GM18858 (cell line): ENCODE results near the gene DLG2.
"Not testable (repeated sequence)": the region's sequence is repeated elsewhere in the genome, so short reads cannot be mapped to it uniquely, and the experiment has no call there.

Experiments
- ATAC-seq: cut with Tn5 transposase; IDR thresholded peaks from one replicate; pipeline ENCODE4 v1.9.1; 2021; ENCODE audit not compliant: unreplicated experiment

The DLG2 gene

DNA sequence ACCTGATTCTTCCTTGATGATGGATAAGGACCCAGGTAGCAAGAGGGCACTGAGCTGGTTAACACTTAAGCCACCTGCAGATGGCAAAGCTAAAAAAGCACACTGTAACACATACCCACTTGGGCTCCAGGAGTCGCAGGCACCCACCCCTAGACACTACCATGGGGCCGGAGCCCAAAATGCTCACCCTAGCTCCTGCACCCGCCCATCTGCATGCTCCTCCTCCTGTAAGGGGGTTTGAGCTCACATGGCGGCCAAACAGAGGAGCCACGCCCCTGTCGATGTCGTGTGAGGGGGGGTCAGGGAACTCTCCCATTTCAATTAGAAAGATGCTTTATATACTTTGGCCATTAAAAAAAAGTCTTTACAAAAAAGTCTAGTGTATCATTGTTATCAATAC is 370.7 kb downstream of the DLG2 start:
- ATAC-seq, result no peak

DNA sequence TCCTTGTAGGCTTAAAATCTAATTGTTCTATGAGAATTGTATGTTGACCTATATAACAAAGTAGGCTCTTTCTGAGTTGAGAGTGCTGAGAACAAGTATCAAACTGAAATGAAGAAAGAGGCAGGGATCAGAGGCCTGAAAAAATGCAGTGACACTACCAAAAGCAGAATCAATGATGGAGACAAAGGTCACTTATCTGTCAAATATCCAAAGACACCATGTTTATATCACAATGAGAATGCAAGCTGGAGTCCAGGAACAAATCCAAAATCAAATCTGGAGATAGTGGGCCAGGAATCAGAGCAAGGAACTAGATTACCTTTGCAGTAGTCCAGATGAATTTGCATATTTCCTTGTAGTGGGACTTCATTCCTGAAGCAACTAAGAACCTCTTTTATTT is 377.7 kb downstream of the DLG2 start:
- no peak for ATAC-seq

- ATAC-seq, result no peak
Observed at GRCh38 chr11:85247797-85248196, 379.3 kb downstream of the DLG2 start.

DNA sequence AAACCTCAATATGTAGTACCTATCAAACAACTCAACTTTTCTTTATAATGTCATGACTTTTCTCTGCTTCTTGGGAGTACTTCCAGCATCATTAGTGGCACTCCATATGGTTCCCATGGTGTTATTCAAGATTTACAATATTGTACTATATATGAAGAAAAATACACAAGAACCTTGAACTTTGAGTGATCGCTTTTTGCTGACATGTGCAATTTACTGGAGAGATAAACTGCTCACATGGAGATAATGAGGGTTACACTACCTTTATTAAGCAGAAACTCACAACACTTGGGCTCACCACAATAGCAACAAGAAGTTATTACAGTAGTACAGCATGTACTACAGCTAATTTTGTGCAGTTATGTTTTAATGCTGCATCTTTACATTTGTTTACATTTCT is 388.2 kb downstream of the DLG2 start:
- ATAC-seq, result no peak

DNA sequence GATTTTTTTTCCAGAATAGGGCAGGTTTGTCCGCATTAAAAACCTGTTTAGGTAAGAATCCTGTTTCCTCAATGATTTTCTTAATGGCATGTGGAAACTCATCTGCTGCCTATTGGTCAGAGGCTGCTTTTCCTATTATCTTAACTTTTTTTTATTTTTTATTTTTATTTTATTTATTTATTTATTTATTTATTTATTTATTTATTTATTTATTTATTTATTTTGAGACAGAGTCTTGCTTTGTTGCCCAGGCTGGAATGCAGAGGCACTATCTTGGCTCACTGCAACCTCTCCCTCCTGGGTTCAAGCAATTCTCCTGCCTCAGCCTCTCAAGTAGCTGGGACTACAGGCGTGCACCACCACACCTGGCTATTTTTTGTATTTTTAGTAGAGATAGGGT is 389.1 kb downstream of the DLG2 start:
- ATAC-seq, result not testable (repeated sequence)

DNA sequence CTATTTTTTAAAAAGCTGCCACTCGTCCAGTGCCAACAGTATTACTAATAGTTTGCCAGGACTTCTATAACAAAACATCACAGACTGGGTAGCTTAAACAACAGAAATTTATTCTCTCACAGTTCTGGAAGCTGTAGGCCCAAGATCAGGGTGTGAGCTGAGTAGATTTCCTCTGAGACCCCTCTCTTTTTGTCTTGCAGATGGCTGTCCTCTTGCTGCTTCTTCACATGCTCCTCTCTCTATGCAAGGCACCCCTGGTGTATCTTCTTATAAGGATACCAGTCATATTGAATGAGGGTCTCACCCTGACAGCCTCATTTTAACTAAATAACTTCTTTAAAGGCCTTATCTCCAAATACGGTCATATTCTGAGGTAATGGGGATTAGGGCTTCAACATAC is 390.9 kb downstream of the DLG2 start:
- no peak for ATAC-seq

DNA sequence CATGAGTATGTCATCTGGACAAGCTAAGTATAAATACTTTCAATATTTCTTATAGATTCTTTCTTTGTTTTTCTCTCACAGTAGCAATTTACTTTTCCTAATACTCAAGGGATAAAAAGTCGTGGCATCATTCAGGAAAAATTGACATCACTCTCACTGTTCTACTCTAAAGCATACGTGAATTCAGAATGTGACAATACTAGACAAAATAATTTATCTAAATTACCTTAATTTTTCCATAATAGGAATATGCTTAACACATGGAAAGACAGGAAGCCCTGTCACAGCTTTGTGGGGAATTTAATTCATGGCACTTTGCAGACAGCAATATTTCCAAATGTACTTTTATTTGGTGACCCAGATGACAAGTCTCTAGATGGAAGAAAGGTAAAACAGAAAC is 394.6 kb downstream of the DLG2 start:
- no peak for ATAC-seq

DNA sequence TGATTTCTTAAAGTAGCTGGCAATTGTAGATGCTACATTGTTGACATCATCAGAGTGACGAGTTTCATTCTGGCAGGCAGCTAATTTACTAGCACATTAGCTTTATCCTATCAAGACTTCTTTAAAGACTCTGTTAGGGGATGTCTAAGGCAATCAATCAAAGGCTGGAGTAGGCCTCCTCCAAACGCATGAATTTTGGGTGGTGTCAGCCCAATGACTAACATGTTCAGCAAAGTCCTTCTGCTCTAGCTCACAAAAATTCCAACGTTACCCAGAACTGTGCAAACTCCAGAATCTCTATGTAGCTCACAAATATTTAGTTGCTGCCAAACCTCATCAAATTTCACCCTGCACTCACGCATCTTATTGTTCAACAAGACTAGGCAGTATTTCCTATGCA is 395.6 kb downstream of the DLG2 start:
- no peak for ATAC-seq

- ATAC-seq, result not testable (repeated sequence)
Observed at GRCh38 chr11:85229723-85230122, 397.4 kb downstream of the DLG2 start.

- ATAC-seq, result no peak
Observed at GRCh38 chr11:85196968-85197367, 430.2 kb downstream of the DLG2 start.

DNA sequence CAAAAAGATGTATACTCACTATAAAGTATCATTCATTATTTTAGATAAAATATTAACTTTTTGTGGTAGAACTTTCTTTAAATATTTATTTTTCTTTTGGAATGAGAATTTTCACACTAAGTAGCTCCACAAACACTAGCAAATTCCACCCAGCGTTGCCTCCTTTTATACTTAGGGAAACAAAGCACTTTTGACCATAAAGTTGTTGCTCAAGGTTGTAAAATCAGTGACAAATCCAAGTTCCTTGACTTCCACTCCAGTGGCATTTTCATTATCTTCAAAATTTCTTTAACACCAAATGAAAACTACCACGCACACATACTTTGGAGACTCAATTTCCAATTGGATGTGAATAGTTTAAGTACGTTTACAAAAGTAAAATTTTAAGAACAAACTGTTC is 431.2 kb downstream of the DLG2 start:
- ATAC-seq, result no peak

DNA sequence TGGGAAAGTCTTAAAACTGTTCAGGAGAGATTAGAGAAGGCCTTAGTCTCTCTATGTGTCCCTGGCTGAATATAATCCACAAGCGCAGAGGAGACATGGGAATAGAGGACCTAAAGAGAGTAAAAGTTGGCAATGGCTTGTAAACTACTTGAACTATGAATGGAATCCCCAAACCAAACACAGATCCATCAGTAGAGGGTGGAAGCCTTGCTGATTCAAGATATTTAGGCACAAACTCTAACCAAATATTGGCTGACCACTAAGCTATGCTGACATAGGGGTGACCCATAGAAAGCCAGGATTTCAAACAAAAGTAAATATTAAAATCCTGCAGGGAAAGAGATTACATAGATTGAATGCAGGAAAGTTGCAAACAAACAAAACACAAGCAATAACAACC is 439.2 kb downstream of the DLG2 start:
- ATAC-seq, result no peak

DNA sequence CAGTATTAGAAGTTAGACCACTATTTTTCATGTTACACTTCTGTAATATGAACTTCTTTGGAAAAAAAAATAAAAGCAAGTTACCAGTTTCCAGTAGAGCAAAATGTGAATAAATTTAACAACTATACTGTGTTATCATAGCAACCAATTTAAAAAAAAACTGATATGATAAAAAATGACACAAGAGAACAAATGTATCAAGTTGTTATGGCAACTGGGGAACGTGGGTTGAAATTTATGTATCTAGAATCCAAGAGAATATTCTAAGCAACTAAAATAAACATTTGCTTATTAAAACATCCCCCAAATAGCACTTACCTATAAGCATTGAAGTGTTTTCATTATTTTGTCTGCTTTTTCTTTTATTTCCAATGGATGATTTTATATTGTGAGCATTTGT is 442.4 kb downstream of the DLG2 start:
- ATAC-seq, result no peak

DNA sequence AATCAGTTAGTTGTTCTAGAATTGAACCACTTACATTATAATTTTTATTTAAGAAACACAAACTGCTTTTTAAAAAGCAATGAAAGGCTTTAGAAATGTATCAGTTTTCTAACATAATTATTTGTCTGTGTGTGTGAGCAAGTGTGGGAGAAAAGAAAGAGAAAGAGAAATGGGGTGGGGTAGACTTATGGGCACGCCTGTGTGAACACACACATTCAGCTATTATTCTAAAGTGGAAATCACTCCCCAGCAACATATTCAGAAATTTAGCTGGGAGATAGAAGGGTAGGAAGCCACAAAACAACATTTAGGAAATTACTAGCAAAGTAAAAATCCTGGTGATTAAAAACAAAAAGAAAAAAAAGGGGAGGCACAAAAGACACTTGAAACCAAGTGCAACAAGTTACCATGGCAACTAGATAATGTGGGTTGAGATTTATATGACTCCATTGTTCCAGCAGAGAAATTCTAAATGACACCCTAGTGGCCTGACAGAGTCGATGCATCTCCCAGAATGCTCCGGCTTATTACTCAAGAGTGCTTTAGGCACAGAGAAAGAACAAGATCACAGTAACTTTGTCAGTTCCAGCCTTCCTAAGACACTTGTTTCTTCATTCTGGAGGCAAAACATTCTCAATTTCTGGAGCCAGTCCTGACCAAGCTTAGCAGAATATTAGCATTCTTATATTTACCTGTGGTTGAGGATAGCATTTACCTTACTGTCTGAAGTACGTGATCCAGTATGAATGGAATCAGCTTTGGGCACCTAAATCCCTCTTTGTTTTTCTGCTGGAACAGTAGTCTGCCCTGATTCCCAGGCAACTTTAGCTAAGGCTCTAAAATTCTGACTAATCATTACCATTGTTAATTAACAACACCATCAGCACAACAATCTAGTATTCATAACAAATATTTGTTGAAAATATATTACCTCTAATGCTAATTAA is 444.4 kb downstream of the DLG2 start:
- ATAC-seq, result peak; percentile 86

DNA sequence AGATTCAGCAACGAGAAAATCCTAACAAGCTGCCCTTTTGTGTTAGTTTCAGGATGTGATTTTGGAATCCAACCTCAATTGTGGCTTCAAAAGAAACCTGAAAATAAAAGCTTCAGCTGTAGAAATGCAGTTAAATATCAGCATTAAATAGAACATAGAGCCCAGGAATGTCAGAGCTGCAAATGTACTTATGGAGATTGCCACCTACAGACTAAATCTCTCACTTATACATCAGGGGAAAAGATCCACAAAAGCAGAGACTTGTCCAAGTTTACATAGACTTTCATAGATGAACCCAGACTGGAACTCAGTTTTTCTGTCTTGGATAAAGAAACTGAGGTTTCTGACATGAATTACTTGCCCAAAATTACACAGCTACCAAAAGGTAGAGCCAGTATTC is 446.6 kb downstream of the DLG2 start:
- ATAC-seq, result no peak

DNA sequence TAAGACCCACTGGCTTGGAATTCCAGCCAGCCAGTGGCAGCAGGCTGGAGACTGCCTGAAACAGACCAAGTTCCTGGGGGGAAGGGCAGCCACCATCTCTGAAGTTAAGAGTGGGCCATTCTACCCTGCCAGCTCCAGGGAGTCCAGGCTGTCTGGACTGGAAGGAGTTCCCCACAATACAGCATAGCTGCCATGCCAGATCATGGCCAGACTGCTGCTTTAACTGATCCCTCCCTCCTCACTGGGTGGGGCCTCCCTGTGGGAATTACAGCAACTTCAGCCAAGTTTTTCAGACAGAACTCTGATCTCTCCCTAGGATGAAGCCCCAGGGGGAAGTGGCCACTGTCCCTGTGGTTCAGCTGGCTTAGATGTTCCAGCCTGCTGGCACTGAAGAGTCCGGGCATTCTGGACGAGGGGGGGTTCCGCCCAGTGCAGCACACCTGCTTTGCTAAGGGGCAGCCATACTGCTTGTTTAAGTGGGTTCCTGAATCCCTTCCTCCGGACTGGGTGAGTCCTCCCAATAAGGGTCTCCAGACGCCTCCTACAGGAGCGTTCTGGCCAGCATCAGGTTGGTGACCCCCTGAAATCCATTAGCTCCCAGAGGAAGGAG is 455.4 kb downstream of the DLG2 start:
- no peak for ATAC-seq

- ATAC-seq, result no peak
Observed at GRCh38 chr11:85170184-85170583, 457.0 kb downstream of the DLG2 start.

DNA sequence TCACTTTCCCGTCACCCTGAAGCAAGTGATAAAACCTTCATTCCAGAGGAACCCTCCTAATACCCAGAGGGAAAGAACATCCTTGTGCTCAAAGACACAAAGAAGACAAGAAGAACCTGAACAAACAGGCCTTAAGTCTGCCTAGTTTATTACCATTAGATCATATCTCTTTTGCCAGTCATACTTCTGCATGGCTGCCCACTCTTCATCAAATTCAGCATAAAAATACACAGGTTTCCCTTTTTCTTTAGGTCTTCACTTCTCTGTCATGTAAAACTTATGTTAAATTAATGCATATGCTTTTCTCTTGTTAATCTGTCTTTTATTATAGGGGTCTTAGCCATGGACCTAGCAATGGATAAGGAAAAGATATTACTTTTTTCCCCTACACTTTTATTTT is 459.7 kb downstream of the DLG2 start:
- no peak for ATAC-seq

DNA sequence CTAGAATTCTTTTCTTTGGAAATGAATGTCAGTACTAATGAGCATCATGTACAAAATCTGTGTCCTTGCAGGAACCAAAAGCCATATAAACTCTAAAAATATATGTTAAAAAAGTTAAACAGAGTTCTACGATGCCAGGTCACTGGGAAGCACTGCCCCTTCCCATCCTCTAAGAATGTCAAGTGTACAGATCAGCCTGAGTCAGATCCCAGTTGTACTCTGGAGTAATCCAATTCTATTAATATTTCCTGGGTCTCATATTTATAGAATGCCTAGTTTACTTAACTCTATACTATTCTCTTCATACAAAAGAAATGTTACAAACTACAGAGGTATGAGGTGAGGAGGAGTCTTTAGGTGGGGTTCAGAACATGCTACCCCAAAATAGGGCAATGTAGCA is 460.1 kb downstream of the DLG2 start:
- ATAC-seq, result no peak

DNA sequence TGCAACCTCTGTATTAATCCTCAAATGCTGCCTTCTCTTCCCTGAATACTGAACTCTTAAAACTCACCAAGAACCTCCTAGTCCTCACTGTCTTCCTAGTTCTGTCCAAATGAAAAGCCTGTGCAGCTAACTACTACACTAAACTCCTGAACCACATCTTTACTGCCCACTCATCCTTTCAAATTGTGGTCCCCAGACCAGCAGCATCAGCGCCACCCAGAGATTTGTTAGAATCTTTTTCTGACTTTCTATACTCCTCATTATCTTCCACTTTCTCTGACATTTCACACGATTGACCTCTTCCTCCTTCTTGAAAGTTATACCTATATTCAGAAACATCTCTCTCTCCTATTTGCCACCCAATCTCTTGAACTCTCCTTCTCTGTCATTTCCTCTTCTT is 461.3 kb downstream of the DLG2 start:
- no peak for ATAC-seq

DNA sequence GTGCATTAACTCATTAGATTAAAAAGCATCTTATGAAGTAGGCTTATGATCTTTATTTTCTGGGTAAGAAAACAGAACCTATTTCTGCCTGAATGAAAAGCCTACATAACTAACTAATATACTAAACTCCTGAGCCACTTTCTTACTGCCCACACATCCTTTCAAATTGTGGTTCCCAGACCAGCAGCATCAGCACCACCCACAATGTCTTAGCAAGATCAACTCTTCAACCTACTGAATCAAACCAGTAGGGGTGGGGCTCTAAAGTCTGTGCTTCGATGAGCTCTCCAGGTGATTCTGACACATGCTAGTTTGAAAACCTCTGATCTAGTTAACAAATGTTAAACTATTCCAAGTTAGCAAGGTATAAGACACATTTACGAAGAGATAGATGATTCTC is 462.4 kb downstream of the DLG2 start:
- ATAC-seq, result no peak

- ATAC-seq, result no peak
Observed at GRCh38 chr11:85154294-85154693, 472.9 kb downstream of the DLG2 start.

- ATAC-seq, result no peak
Observed at GRCh38 chr11:85137597-85137996, 489.5 kb downstream of the DLG2 start.
